H9 (cell line): ENCODE results near the gene FGFR1OP2. TPM values are rescaled to one million over a fixed set of nuclear protein-coding genes. Genes with fewer than 3 reads are reported as not detected.

Experiments used
- DNase-seq: peaks from one replicate; pipeline ENCODE4 v3.0.0-alpha.2; 2017
- H2AFZ ChIP-seq: one replicate; pipeline ENCODE4 v1.6.1; 2013; ENCODE audit warnings: mild to moderate bottlenecking, low read length, control low read depth, moderate library complexity
- H2AK5ac ChIP-seq: 2 replicates; pipeline ENCODE4 v1.6.1; 2013; ENCODE audit warnings: low read length, control low read depth, mixed read lengths; ENCODE audit not compliant: insufficient read length
- H2BK120ac ChIP-seq: one replicate; pipeline ENCODE4 v1.6.1; 2013; ENCODE audit warnings: low read depth, mild to moderate bottlenecking, low read length, control low read depth, inconsistent platforms; ENCODE audit not compliant: poor library complexity, severe bottlenecking
- H2BK12ac ChIP-seq: 2 replicates; pipeline ENCODE4 v1.6.1; 2013; ENCODE audit warnings: low read length, control low read depth, mixed read lengths, low read depth; ENCODE audit not compliant: insufficient read length
- H2BK15ac ChIP-seq: 2 replicates; pipeline ENCODE4 v1.6.1; 2013; ENCODE audit warnings: low read depth, low read length, control low read depth
- H2BK20ac ChIP-seq: one replicate; pipeline ENCODE4 v1.6.1; 2013; ENCODE audit warnings: low read depth, mild to moderate bottlenecking, low read length, control low read depth, inconsistent platforms; ENCODE audit not compliant: poor library complexity, severe bottlenecking
- H2BK5ac ChIP-seq: 2 replicates; pipeline ENCODE4 v1.6.1; 2013; ENCODE audit warnings: low read length, control low read depth, mixed read lengths; ENCODE audit not compliant: insufficient read length
- H3K14ac ChIP-seq: 2 replicates; pipeline ENCODE4 v1.6.1; 2013; ENCODE audit warnings: low read length, control low read depth; ENCODE audit not compliant: insufficient read depth
- H3K18ac ChIP-seq: 2 replicates; pipeline ENCODE4 v1.6.1; 2013; ENCODE audit warnings: low read depth, mild to moderate bottlenecking, mixed read lengths, low read length, control low read depth; ENCODE audit not compliant: insufficient read length
- H3K23ac ChIP-seq: 2 replicates; pipeline ENCODE4 v1.6.1; 2013; ENCODE audit warnings: low read length, control low read depth, mixed read lengths, low read depth; ENCODE audit not compliant: insufficient read length
- H3K23me2 ChIP-seq: 2 replicates; pipeline ENCODE4 v1.6.1; 2013; ENCODE audit warnings: low read depth, mild to moderate bottlenecking, mixed read lengths, low read length, control low read depth; ENCODE audit not compliant: insufficient read length, poor library complexity, severe bottlenecking
- H3K27ac ChIP-seq: 2 replicates; pipeline ENCODE4 v1.5.1; 2013; ENCODE audit warnings: low read length, control low read depth, mixed read lengths, low read depth; ENCODE audit not compliant: insufficient read length
- H3K27me3 ChIP-seq: 2 replicates; pipeline ENCODE4 v1.6.1; 2013; ENCODE audit warnings: low read length, control low read depth, inconsistent platforms; ENCODE audit not compliant: insufficient read depth
- H3K4ac ChIP-seq: 2 replicates; pipeline ENCODE4 v1.6.1; 2013; ENCODE audit warnings: low read depth, mild to moderate bottlenecking, control low read depth, inconsistent platforms, low read length, moderate library complexity
- H3K4me1 ChIP-seq: 2 replicates; pipeline ENCODE4 v1.6.1; 2013; ENCODE audit warnings: low read length, control low read depth, inconsistent platforms; ENCODE audit not compliant: insufficient read depth
- H3K4me2 ChIP-seq: 2 replicates; pipeline ENCODE4 v1.6.1; 2013; ENCODE audit warnings: low read length, control low read depth, mixed read lengths; ENCODE audit not compliant: insufficient read length, insufficient read depth
- H3K56ac ChIP-seq: 2 replicates; pipeline ENCODE4 v1.6.1; 2013; ENCODE audit warnings: low read depth, mild to moderate bottlenecking, mixed read lengths, low read length, control low read depth; ENCODE audit not compliant: insufficient read length
- H3K79me1 ChIP-seq: 2 replicates; pipeline ENCODE4 v1.6.1; 2013; ENCODE audit warnings: low read depth, mild to moderate bottlenecking, moderate library complexity, low read length, control low read depth, inconsistent platforms; ENCODE audit not compliant: insufficient read depth, poor library complexity, severe bottlenecking
- H3K79me2 ChIP-seq: 2 replicates; pipeline ENCODE4 v1.6.1; 2013; ENCODE audit warnings: low read length, control low read depth, inconsistent platforms; ENCODE audit not compliant: insufficient read depth
- H3K9ac ChIP-seq: 2 replicates; pipeline ENCODE4 v1.6.1; 2013; ENCODE audit warnings: low read length, control low read depth, mixed read lengths; ENCODE audit not compliant: insufficient read length; ENCODE audit errors: extremely low read depth
- H3K9me3 ChIP-seq: one replicate; pipeline ENCODE4 v1.6.1; 2013; ENCODE audit warnings: low read depth, low read length, inconsistent platforms; ENCODE audit not compliant: control insufficient read depth
- H3T11ph ChIP-seq: one replicate; pipeline ENCODE4 v1.6.1; 2013; ENCODE audit warnings: mild to moderate bottlenecking, low read length, control low read depth, inconsistent platforms
- H4K20me1 ChIP-seq: one replicate; pipeline ENCODE4 v1.6.1; 2013; ENCODE audit not compliant: control insufficient read depth, insufficient read length, insufficient read depth
- H4K5ac ChIP-seq: 2 replicates; pipeline ENCODE4 v1.6.1; 2013; ENCODE audit warnings: low read depth, mild to moderate bottlenecking, mixed read lengths, low read length, control low read depth; ENCODE audit not compliant: insufficient read length
- H4K8ac ChIP-seq: replicated peaks from 2 replicates; pipeline ENCODE4 v1.6.1; 2013; ENCODE audit warnings: low read length, control low read depth, mixed read lengths, low read depth; ENCODE audit not compliant: insufficient read length
- H4K91ac ChIP-seq: 2 replicates; pipeline ENCODE4 v1.6.1; 2013; ENCODE audit warnings: low read depth, mild to moderate bottlenecking, moderate library complexity, mixed read lengths, low read length, control low read depth; ENCODE audit not compliant: insufficient read length
- H3K27ac Mint-ChIP-seq, 3 experiments: 2 replicates in 2 of 3; 3 replicates in 1 of 3; pipeline ENCODE4 v1.8.0; 2020 to 2021; ENCODE audit warnings: mixed read lengths in 3 of 3, mild to moderate bottlenecking in 1 of 3, moderate library complexity in 1 of 3
- H3K27me3 Mint-ChIP-seq: 2 replicates; pipeline ENCODE4 v1.8.0; 2021; ENCODE audit warnings: low read depth, mild to moderate bottlenecking, moderate library complexity, mixed read lengths
- H3K36me3 Mint-ChIP-seq, 3 experiments: 2 replicates in 2 of 3; 3 replicates in 1 of 3; pipeline ENCODE4 v1.8.0; 2020 to 2021; ENCODE audit warnings: low read depth in 3 of 3, mixed read lengths in 3 of 3; ENCODE audit not compliant: insufficient read depth in 1 of 3
- H3K4me1 Mint-ChIP-seq, 2 experiments: 2 replicates each; pipeline ENCODE4 v1.8.0; 2020; ENCODE audit warnings: mixed read lengths in 2 of 2
- H3K4me3 Mint-ChIP-seq, 2 experiments: 2 replicates in 1 of 2; 3 replicates in 1 of 2; pipeline ENCODE4 v1.8.0; 2020 to 2021; ENCODE audit warnings: mild to moderate bottlenecking in 2 of 2, mixed read lengths in 2 of 2, moderate library complexity in 1 of 2
- H3K9me3 Mint-ChIP-seq, 2 experiments: 2 replicates in 1 of 2; 3 replicates in 1 of 2; pipeline ENCODE4 v1.8.0; 2020; ENCODE audit warnings: mild to moderate bottlenecking in 2 of 2, mixed read lengths in 2 of 2, moderate library complexity in 1 of 2
- WGBS: extraction: QIAGEN DNeasy Blood & Tissue Kit; methylation state at CpG from one replicate; pipeline ENCODE4 v1.1.7; 2013; ENCODE audit warnings: missing lambda C conversion rate, low lambda C conversion rate, mixed read lengths; ENCODE audit not compliant: insufficient read length; ENCODE audit errors: extremely low coverage; 5-methylcytosine and 5-hydroxymethylcytosine counted together
- total RNA-seq: library from RNA; stranded (reverse); gene quantifications from 2 replicates; pipeline ENCODE4 v1.2.1, GENCODE V29; 2021
- TF ChIP-seq, protein P1 (sequence below): fragments of 200-600 bp; sonication (generic); conservative IDR thresholded peaks from 3 replicates; pipeline ENCODE4 v1.8.0; 2021; ENCODE audit warnings: antibody characterized with exemption, mild to moderate bottlenecking

The FGFR1OP2 gene
- total RNA-seq, 1 experiment from 2014 or later: 30.0 TPM

DNA sequence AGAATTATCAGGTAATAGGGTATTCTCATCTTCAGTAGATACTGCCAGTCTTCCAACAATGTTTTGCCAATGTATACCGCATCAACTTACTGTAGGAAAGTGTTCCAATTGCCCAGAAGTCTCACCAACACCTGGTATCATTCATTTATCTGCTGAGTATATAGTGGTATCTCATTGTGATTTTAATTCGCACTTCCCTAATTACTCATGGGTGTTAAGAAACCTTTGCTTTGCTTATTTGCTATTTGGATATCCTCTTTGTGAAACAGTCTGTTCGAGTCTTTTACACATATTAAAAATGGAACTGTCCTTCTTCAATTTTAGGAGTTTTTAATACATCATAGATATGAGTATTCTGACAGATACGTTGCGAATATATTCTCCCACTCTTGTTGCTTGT lies 69.8 kb downstream of the FGFR1OP2 start:
- peaks cover 2% of the 10 kb centered on the region; the same call in 1 of the 2 replicates for H3K4me1 ChIP-seq
- no peak overlapping the region for H3K4me2 ChIP-seq
- H4K20me1 ChIP-seq: no peaks in the 10 kb centered on the region
- H2BK120ac ChIP-seq: no peak overlapping the region
- H3K23me2 ChIP-seq: no peaks in the 10 kb centered on the region
- no peak overlapping the region for H3K9ac ChIP-seq
- H3K27ac ChIP-seq: no peak overlapping the region
- Mint-ChIP-seq H3K9me3 (no peaks in the 10 kb centered on the region), H3K4me1 (peaks cover 20 to 37% of the 10 kb centered on the region in 2 experiments), H3K27me3 (no peaks in the 10 kb centered on the region), H3K4me3 (no peak overlapping the region), H3K36me3 (peaks cover 0 to 5% (median 0%) of the 10 kb centered on the region in 3 experiments; a peak in 1 of 7 replicates), H3K27ac (no peak overlapping the region)
- H3K9me3 ChIP-seq: no peaks in the 10 kb centered on the region
- no peak overlapping the region for H4K8ac ChIP-seq
- no peak overlapping the region for H2AK5ac ChIP-seq
- H3T11ph ChIP-seq: no peak overlapping the region
- no peak for DNase-seq
- no peak overlapping the region for H4K5ac ChIP-seq
- H3K56ac ChIP-seq: no peak overlapping the region
- H3K14ac ChIP-seq: no peak overlapping the region
- H2BK15ac ChIP-seq: no peak overlapping the region
- no peak overlapping the region for H3K18ac ChIP-seq
- H3K79me2 ChIP-seq: peaks cover 14% of the 10 kb centered on the region
- H3K4ac ChIP-seq: no peak overlapping the region
- TF ChIP-seq, protein P1, sequence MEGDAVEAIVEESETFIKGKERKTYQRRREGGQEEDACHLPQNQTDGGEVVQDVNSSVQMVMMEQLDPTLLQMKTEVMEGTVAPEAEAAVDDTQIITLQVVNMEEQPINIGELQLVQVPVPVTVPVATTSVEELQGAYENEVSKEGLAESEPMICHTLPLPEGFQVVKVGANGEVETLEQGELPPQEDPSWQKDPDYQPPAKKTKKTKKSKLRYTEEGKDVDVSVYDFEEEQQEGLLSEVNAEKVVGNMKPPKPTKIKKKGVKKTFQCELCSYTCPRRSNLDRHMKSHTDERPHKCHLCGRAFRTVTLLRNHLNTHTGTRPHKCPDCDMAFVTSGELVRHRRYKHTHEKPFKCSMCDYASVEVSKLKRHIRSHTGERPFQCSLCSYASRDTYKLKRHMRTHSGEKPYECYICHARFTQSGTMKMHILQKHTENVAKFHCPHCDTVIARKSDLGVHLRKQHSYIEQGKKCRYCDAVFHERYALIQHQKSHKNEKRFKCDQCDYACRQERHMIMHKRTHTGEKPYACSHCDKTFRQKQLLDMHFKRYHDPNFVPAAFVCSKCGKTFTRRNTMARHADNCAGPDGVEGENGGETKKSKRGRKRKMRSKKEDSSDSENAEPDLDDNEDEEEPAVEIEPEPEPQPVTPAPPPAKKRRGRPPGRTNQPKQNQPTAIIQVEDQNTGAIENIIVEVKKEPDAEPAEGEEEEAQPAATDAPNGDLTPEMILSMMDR: no peak
- peaks cover 4% of the 10 kb centered on the region for H3K79me1 ChIP-seq
- H2BK12ac ChIP-seq: no peak overlapping the region
- H2AFZ ChIP-seq: no peak overlapping the region
- no peaks in the 10 kb centered on the region for H3K27me3 ChIP-seq
- no peak overlapping the region for H3K23ac ChIP-seq
- no peak overlapping the region for H4K91ac ChIP-seq
- WGBS: no CpG with 5 or more reads among the region's 5 CpGs
- H2BK5ac ChIP-seq: no peak overlapping the region
- no peak overlapping the region for H2BK20ac ChIP-seq
